Activated CD4-positive, alpha-beta T cell treated with anti-CD3 and anti-CD28 coated beads, Interleukin-10, Interleukin-2, amounts not matched to agents 100 ng/mL and 50 ng/mL, durations not matched to agents 16 hours and 8 hours (primary cell): Measurements from ENCODE around the gene DNER.

Experiments
- DNase-seq: peaks from one replicate; pipeline ENCODE4 v3.0.0-alpha.2; 2020

The DNER gene

GRCh38 chr2:229475778-229476177 lies 238.6 kb downstream of the DNER start:
- no peak for DNase-seq

- no peak for DNase-seq
Observed at GRCh38 chr2:229474125-229474524, 240.2 kb downstream of the DNER start.

GRCh38 chr2:229470781-229471180 lies 243.6 kb downstream of the DNER start:
- DNase-seq: no peak

GRCh38 chr2:229467783-229468182 lies 246.6 kb downstream of the DNER start:
- no peak for DNase-seq

- DNase-seq: no peak
Observed at GRCh38 chr2:229463841-229464346, 250.5 kb downstream of the DNER start.

GRCh38 chr2:229462112-229462511 lies 252.2 kb downstream of the DNER start:
- no peak for DNase-seq

- DNase-seq: no peak
Observed at GRCh38 chr2:229456091-229456490, 258.3 kb downstream of the DNER start.

- no peak for DNase-seq
Observed at GRCh38 chr2:229454934-229455631, 259.3 kb downstream of the DNER start.

GRCh38 chr2:229453230-229453629 lies 261.1 kb downstream of the DNER start:
- no peak for DNase-seq

GRCh38 chr2:229451852-229452251 lies 262.5 kb downstream of the DNER start:
- DNase-seq: no peak

GRCh38 chr2:229447227-229447626 lies 267.1 kb downstream of the DNER start:
- no peak for DNase-seq

- DNase-seq: no peak
Observed at GRCh38 chr2:229446350-229446749, 268.0 kb downstream of the DNER start.

GRCh38 chr2:229445501-229446211 lies 268.7 kb downstream of the DNER start:
- no peak for DNase-seq

GRCh38 chr2:229445019-229445418 lies 269.3 kb downstream of the DNER start:
- DNase-seq: no peak

GRCh38 chr2:229443546-229444268 lies 270.6 kb downstream of the DNER start:
- DNase-seq: no peak

GRCh38 chr2:229443141-229443540 lies 271.2 kb downstream of the DNER start:
- DNase-seq: no peak

- no peak for DNase-seq
Observed at GRCh38 chr2:229438430-229439159, 275.8 kb downstream of the DNER start.

GRCh38 chr2:229437467-229437866 lies 276.9 kb downstream of the DNER start:
- no peak for DNase-seq

GRCh38 chr2:229434187-229434586 lies 280.2 kb downstream of the DNER start:
- DNase-seq: no peak

GRCh38 chr2:229433351-229433750 lies 281.0 kb downstream of the DNER start:
- no peak for DNase-seq

- DNase-seq: no peak
Observed at GRCh38 chr2:229431327-229431954, 282.9 kb downstream of the DNER start.

GRCh38 chr2:229429589-229429988 lies 284.8 kb downstream of the DNER start:
- no peak for DNase-seq

GRCh38 chr2:229426464-229426863 lies 287.9 kb downstream of the DNER start:
- no peak for DNase-seq
